OCI-LY3 (cell line): ENCODE results near the gene ZNF618.
A peak's percentile ranks its signal among the peaks of the same experiment; 100 is the strongest.

ENCODE experiments used
- H2AFZ ChIP-seq: fragments of 200-600, 300-600 bp; shearing (Covaris generic); 2 replicates; pipeline ENCODE4 v1.6.0; 2014; ENCODE audit warnings: antibody characterized with exemption, low read depth, low read length
- H3K27ac ChIP-seq: fragments of 200-600, 300-600 bp; sonication (generic); 2 replicates; pipeline ENCODE4 v1.5.1; 2014; ENCODE audit warnings: mild to moderate bottlenecking, low read length, moderate library complexity, mixed read lengths
- H3K27me3 ChIP-seq: fragments of 200-600, 300-600 bp; sonication (generic); 2 replicates; pipeline ENCODE4 v1.6.1; 2014; ENCODE audit warnings: low read depth, low read length, mixed read lengths
- H3K36me3 ChIP-seq: fragments of 200-600, 300-600 bp; sonication (generic); replicated peaks from 2 replicates; pipeline ENCODE3; 2014; ENCODE audit warnings: low read depth, low read length, mixed read lengths
- H3K4me1 ChIP-seq: fragments of 300-600, 200-600 bp; sonication (generic); 2 replicates; pipeline ENCODE4 v1.6.1; 2014; ENCODE audit warnings: low read length, mixed read lengths
- H3K4me2 ChIP-seq: fragments of 200-600, 300-600 bp; sonication (generic); 2 replicates; pipeline ENCODE4 v1.6.1; 2014; ENCODE audit warnings: low read length, mixed read lengths
- H3K4me3 ChIP-seq: fragments of 300-600, 200-600 bp; sonication (generic); 2 replicates; pipeline ENCODE4 v1.5.1; 2014; ENCODE audit warnings: antibody characterized with exemption, mild to moderate bottlenecking, low read length, moderate library complexity
- H3K79me2 ChIP-seq: fragments of 300-600, 200-600 bp; shearing (Covaris generic); 2 replicates; pipeline ENCODE4 v1.6.1; 2014; ENCODE audit warnings: mild to moderate bottlenecking, low read length, mixed read lengths
- H3K9ac ChIP-seq: fragments of 300-600, 200-600 bp; shearing (Covaris generic); 2 replicates; pipeline ENCODE4 v1.6.0; 2014; ENCODE audit warnings: mild to moderate bottlenecking, low read length, moderate library complexity
- H3K9me3 ChIP-seq: fragments of 200-600, 300-600 bp; shearing (Covaris generic); 2 replicates; pipeline ENCODE4 v1.6.1; 2014; ENCODE audit warnings: low read length, mixed read lengths; ENCODE audit not compliant: insufficient read depth
- H4K20me1 ChIP-seq: fragments of 200-600, 300-600 bp; sonication (generic); 2 replicates; pipeline ENCODE4 v1.6.1; 2016; ENCODE audit warnings: low read length, mixed read lengths; ENCODE audit not compliant: insufficient read depth
- CTCF ChIP-seq: fragments of 200-600, 300-600 bp; sonication (generic); IDR thresholded peaks from 2 replicates; pipeline ENCODE4 v1.5.1; 2014; ENCODE audit warnings: antibody characterized with exemption, low read length, low read depth
- EZH2phosphoT487 ChIP-seq: fragments of 200-600 bp; shearing (Covaris generic); IDR thresholded peaks from 2 replicates; pipeline ENCODE4 v1.6.1; 2018; ENCODE audit warnings: antibody characterized with exemption, mixed run types, low read depth

The ZNF618 gene

GRCh38 chr9:113992994-113993393, 116.9 kb downstream of the ZNF618 start:
- Histone ChIP-seq H2AFZ (no peak overlapping the region), H3K27me3 (0 out of 2 replicates have a peak, but pooled peaks cover 6% of the 10 kb centered on the region), H3K9me3 (no peaks in the 10 kb centered on the region), H3K79me2 (no peaks in the 10 kb centered on the region), H3K9ac (no peak overlapping the region), H3K4me1 (peaks cover 8% of the 10 kb centered on the region), H3K4me3 (no peak overlapping the region), H3K4me2 (0 out of 2 replicates have a peak overlapping the region, but pooled peaks have one; percentile 9), H3K27ac (no peak overlapping the region), H3K36me3 (no peaks in the 10 kb centered on the region), H4K20me1 (no peaks in the 10 kb centered on the region)
- TF ChIP-seq EZH2phosphoT487 (no peak), CTCF (no peak)

GRCh38 chr9:113993838-113994540, 117.9 kb downstream of the ZNF618 start:
- Histone ChIP-seq H3K79me2 (no peaks in the 10 kb centered on the region), H3K4me1 (peaks cover 8% of the 10 kb centered on the region), H3K27me3 (0 out of 2 replicates have a peak, but pooled peaks cover 6% of the 10 kb centered on the region), H3K36me3 (no peaks in the 10 kb centered on the region), H3K4me3 (no peak overlapping the region), H3K9me3 (no peaks in the 10 kb centered on the region), H3K27ac (no peak overlapping the region), H2AFZ (no peak overlapping the region), H3K9ac (no peak overlapping the region), H3K4me2 (no peak overlapping the region), H4K20me1 (no peaks in the 10 kb centered on the region)
- no peak for TF ChIP-seq EZH2phosphoT487
- TF ChIP-seq CTCF, result no peak

- H3K4me1 ChIP-seq, result peaks cover 8% of the 10 kb centered on the region
- no peaks in the 10 kb centered on the region for H4K20me1 ChIP-seq
- no peak for TF ChIP-seq EZH2phosphoT487
- no peaks in the 10 kb centered on the region for H3K36me3 ChIP-seq
- H3K9ac ChIP-seq, result no peak overlapping the region
- H3K27me3 ChIP-seq, result 0 out of 2 replicates have a peak, but pooled peaks cover 6% of the 10 kb centered on the region
- H3K27ac ChIP-seq, result no peak overlapping the region
- H3K9me3 ChIP-seq, result no peaks in the 10 kb centered on the region
- H3K4me2 ChIP-seq, result no peak overlapping the region
- H3K79me2 ChIP-seq, result no peaks in the 10 kb centered on the region
- H2AFZ ChIP-seq, result no peak overlapping the region
- no peak overlapping the region for H3K4me3 ChIP-seq
Observed at GRCh38 chr9:113995401-113995800, 119.3 kb downstream of the ZNF618 start.

GRCh38 chr9:113995963-113996362, 119.9 kb downstream of the ZNF618 start:
- Histone ChIP-seq H3K9ac (no peak overlapping the region), H2AFZ (no peak overlapping the region), H3K4me2 (no peak overlapping the region), H3K27ac (no peak overlapping the region), H3K4me3 (no peak overlapping the region), H3K79me2 (no peaks in the 10 kb centered on the region), H3K4me1 (peaks cover 8% of the 10 kb centered on the region), H3K36me3 (no peaks in the 10 kb centered on the region), H3K27me3 (0 out of 2 replicates have a peak, but pooled peaks cover 6% of the 10 kb centered on the region), H4K20me1 (no peaks in the 10 kb centered on the region), H3K9me3 (no peaks in the 10 kb centered on the region)
- TF ChIP-seq EZH2phosphoT487 (no peak), CTCF (no peak)
